ENCODE measurements around the gene CALML6.

- TF ChIP-seq CTCF (IDR thresholded peaks at IDR 0.05 in 8 of 11, conservative IDR thresholded peaks at IDR 0.05 in 3 of 11) (no peak), POLR2A (IDR thresholded peaks at IDR 0.05) (no peak)
These were observed 11.8 kb upstream of the CALML6 start for GRCh38 chr1:1903224-1903623.

Measured in spleen (tissue), 7 donors.